Measurements from ENCODE around the gene DNM3.

DNM3 gene

GRCh38 chr1:172450524-172450885, 609.2 kb downstream of the DNM3 start:
- Histone ChIP-seq H3K36me3 (ENCODE audit: control insufficient read depth in 1 of 2, insufficient read depth in 2 of 2, low read length in 2 of 2) (no peaks in the 10 kb centered on the region), H3K9ac (ENCODE audit: low read depth in 1 of 2, low read length in 2 of 2) (peak overlapping the region; percentile 22 to 35), H3K4me1 (ENCODE audit: control insufficient read depth in 1 of 2, insufficient read depth in 2 of 2, low read length in 2 of 2) (peaks cover 25 to 34% of the 10 kb centered on the region in 2 donors), H3K27ac (ENCODE audit: low read depth, low read length) (peak overlapping the region; percentile 46), H3K9me3 (ENCODE audit: control insufficient read depth in 1 of 2, low read length in 2 of 2) (no peaks in the 10 kb centered on the region), H3K27me3 (ENCODE audit: control insufficient read depth in 1 of 2, insufficient read depth in 2 of 2, low read length in 2 of 2) (no peaks in the 10 kb centered on the region), H3K4me3 (ENCODE audit: low read depth in 1 of 2, low read length in 2 of 2) (peak overlapping the region; percentile 51 to 56)

- Histone ChIP-seq H3K4me3 (ENCODE audit: low read depth in 1 of 2, low read length in 2 of 2) (peak overlapping the region; percentile 9 to 51), H3K9ac (ENCODE audit: low read depth in 1 of 2, low read length in 2 of 2) (peak overlapping the region in 1 of 2 donors; percentile 35), H3K9me3 (ENCODE audit: control insufficient read depth in 1 of 2, low read length in 2 of 2) (no peaks in the 10 kb centered on the region), H3K36me3 (ENCODE audit: control insufficient read depth in 1 of 2, insufficient read depth in 2 of 2, low read length in 2 of 2) (no peaks in the 10 kb centered on the region), H3K4me1 (ENCODE audit: control insufficient read depth in 1 of 2, insufficient read depth in 2 of 2, low read length in 2 of 2) (peaks cover 30 to 37% of the 10 kb centered on the region in 2 donors), H3K27me3 (ENCODE audit: control insufficient read depth in 1 of 2, insufficient read depth in 2 of 2, low read length in 2 of 2) (no peaks in the 10 kb centered on the region), H3K27ac (ENCODE audit: low read depth, low read length) (no peak overlapping the region)
These were observed 609.7 kb downstream of the DNM3 start for GRCh38 chr1:172451002-172451443.

GRCh38 chr1:172452536-172453152, 611.3 kb downstream of the DNM3 start:
- Histone ChIP-seq H3K9me3 (ENCODE audit: control insufficient read depth in 1 of 2, low read length in 2 of 2) (no peaks in the 10 kb centered on the region), H3K27ac (ENCODE audit: low read depth, low read length) (no peak overlapping the region), H3K27me3 (ENCODE audit: control insufficient read depth in 1 of 2, insufficient read depth in 2 of 2, low read length in 2 of 2) (no peaks in the 10 kb centered on the region), H3K4me3 (ENCODE audit: low read depth in 1 of 2, low read length in 2 of 2) (no peak overlapping the region), H3K9ac (ENCODE audit: low read depth in 1 of 2, low read length in 2 of 2) (no peak overlapping the region), H3K36me3 (ENCODE audit: control insufficient read depth in 1 of 2, insufficient read depth in 2 of 2, low read length in 2 of 2) (no peaks in the 10 kb centered on the region), H3K4me1 (ENCODE audit: control insufficient read depth in 1 of 2, insufficient read depth in 2 of 2, low read length in 2 of 2) (peaks cover 34 to 37% of the 10 kb centered on the region in 2 donors)

- H3K36me3 ChIP-seq (ENCODE audit: control insufficient read depth in 1 of 2, insufficient read depth in 2 of 2, low read length in 2 of 2): no peaks in the 10 kb centered on the region
- H3K4me1 ChIP-seq (ENCODE audit: control insufficient read depth in 1 of 2, insufficient read depth in 2 of 2, low read length in 2 of 2): peaks cover 34 to 37% of the 10 kb centered on the region in 2 donors
- H3K9me3 ChIP-seq (ENCODE audit: control insufficient read depth in 1 of 2, low read length in 2 of 2): no peaks in the 10 kb centered on the region
- H3K27me3 ChIP-seq (ENCODE audit: control insufficient read depth in 1 of 2, insufficient read depth in 2 of 2, low read length in 2 of 2): no peaks in the 10 kb centered on the region
- no peak overlapping the region for H3K4me3 ChIP-seq (ENCODE audit: low read depth in 1 of 2, low read length in 2 of 2)
- H3K9ac ChIP-seq (ENCODE audit: low read depth in 1 of 2, low read length in 2 of 2): no peak overlapping the region
- H3K27ac ChIP-seq (ENCODE audit: low read depth, low read length): no peak overlapping the region
These were observed 611.9 kb downstream of the DNM3 start for GRCh38 chr1:172453153-172453545.

GRCh38 chr1:172453607-172454006, 612.3 kb downstream of the DNM3 start:
- H3K27ac ChIP-seq (ENCODE audit: low read depth, low read length): no peak overlapping the region
- no peak overlapping the region for H3K9ac ChIP-seq (ENCODE audit: low read depth in 1 of 2, low read length in 2 of 2)
- no peak overlapping the region for H3K4me3 ChIP-seq (ENCODE audit: low read depth in 1 of 2, low read length in 2 of 2)
- H3K36me3 ChIP-seq (ENCODE audit: control insufficient read depth in 1 of 2, insufficient read depth in 2 of 2, low read length in 2 of 2): no peaks in the 10 kb centered on the region
- H3K9me3 ChIP-seq (ENCODE audit: control insufficient read depth in 1 of 2, low read length in 2 of 2): no peaks in the 10 kb centered on the region
- peaks cover 34 to 37% of the 10 kb centered on the region in 2 donors for H3K4me1 ChIP-seq (ENCODE audit: control insufficient read depth in 1 of 2, insufficient read depth in 2 of 2, low read length in 2 of 2)
- H3K27me3 ChIP-seq (ENCODE audit: control insufficient read depth in 1 of 2, insufficient read depth in 2 of 2, low read length in 2 of 2): no peaks in the 10 kb centered on the region

GRCh38 chr1:172455451-172455850, 614.2 kb downstream of the DNM3 start:
- no peak overlapping the region for H3K27ac ChIP-seq (ENCODE audit: low read depth, low read length)

GRCh38 chr1:172456344-172456769, 615.1 kb downstream of the DNM3 start:
- peaks cover 9 to 14% of the 10 kb centered on the region in 2 donors for H3K4me1 ChIP-seq (ENCODE audit: control insufficient read depth in 1 of 2, insufficient read depth in 2 of 2, low read length in 2 of 2)

More at GRCh38 chr1:172455451-172455850, 614.2 kb downstream of the DNM3 start:
- Histone ChIP-seq H3K4me3 (ENCODE audit: low read depth in 1 of 2, low read length in 2 of 2) (no peak overlapping the region), H3K36me3 (ENCODE audit: control insufficient read depth in 1 of 2, insufficient read depth in 2 of 2, low read length in 2 of 2) (no peaks in the 10 kb centered on the region), H3K4me1 (ENCODE audit: control insufficient read depth in 1 of 2, insufficient read depth in 2 of 2, low read length in 2 of 2) (peaks cover 18 to 19% of the 10 kb centered on the region in 2 donors), H3K9me3 (ENCODE audit: control insufficient read depth in 1 of 2, low read length in 2 of 2) (no peaks in the 10 kb centered on the region), H3K9ac (ENCODE audit: low read depth in 1 of 2, low read length in 2 of 2) (no peak overlapping the region), H3K27me3 (ENCODE audit: control insufficient read depth in 1 of 2, insufficient read depth in 2 of 2, low read length in 2 of 2) (no peaks in the 10 kb centered on the region)

GRCh38 chr1:172457479-172458130, 616.3 kb downstream of the DNM3 start:
- Histone ChIP-seq H3K9me3 (ENCODE audit: control insufficient read depth in 1 of 2, low read length in 2 of 2) (no peaks in the 10 kb centered on the region), H3K9ac (ENCODE audit: low read depth in 1 of 2, low read length in 2 of 2) (no peak overlapping the region), H3K36me3 (ENCODE audit: control insufficient read depth in 1 of 2, insufficient read depth in 2 of 2, low read length in 2 of 2) (no peaks in the 10 kb centered on the region), H3K4me3 (ENCODE audit: low read depth in 1 of 2, low read length in 2 of 2) (no peak overlapping the region), H3K27me3 (ENCODE audit: control insufficient read depth in 1 of 2, insufficient read depth in 2 of 2, low read length in 2 of 2) (no peaks in the 10 kb centered on the region), H3K4me1 (ENCODE audit: control insufficient read depth in 1 of 2, insufficient read depth in 2 of 2, low read length in 2 of 2) (peaks cover 8 to 14% of the 10 kb centered on the region in 2 donors), H3K27ac (ENCODE audit: low read depth, low read length) (no peak overlapping the region)

More at GRCh38 chr1:172456344-172456769, 615.1 kb downstream of the DNM3 start:
- Histone ChIP-seq H3K4me3 (ENCODE audit: low read depth in 1 of 2, low read length in 2 of 2) (no peak overlapping the region), H3K27me3 (ENCODE audit: control insufficient read depth in 1 of 2, insufficient read depth in 2 of 2, low read length in 2 of 2) (no peaks in the 10 kb centered on the region), H3K36me3 (ENCODE audit: control insufficient read depth in 1 of 2, insufficient read depth in 2 of 2, low read length in 2 of 2) (no peaks in the 10 kb centered on the region), H3K27ac (ENCODE audit: low read depth, low read length) (no peak overlapping the region), H3K9ac (ENCODE audit: low read depth in 1 of 2, low read length in 2 of 2) (no peak overlapping the region), H3K9me3 (ENCODE audit: control insufficient read depth in 1 of 2, low read length in 2 of 2) (no peaks in the 10 kb centered on the region)

- Histone ChIP-seq H3K9ac (ENCODE audit: low read depth in 1 of 2, low read length in 2 of 2) (no peak overlapping the region), H3K4me3 (ENCODE audit: low read depth in 1 of 2, low read length in 2 of 2) (no peak overlapping the region), H3K4me1 (ENCODE audit: control insufficient read depth in 1 of 2, insufficient read depth in 2 of 2, low read length in 2 of 2) (peaks cover 5 to 8% of the 10 kb centered on the region in 2 donors), H3K36me3 (ENCODE audit: control insufficient read depth in 1 of 2, insufficient read depth in 2 of 2, low read length in 2 of 2) (no peaks in the 10 kb centered on the region), H3K9me3 (ENCODE audit: control insufficient read depth in 1 of 2, low read length in 2 of 2) (no peaks in the 10 kb centered on the region), H3K27ac (ENCODE audit: low read depth, low read length) (no peak overlapping the region), H3K27me3 (ENCODE audit: control insufficient read depth in 1 of 2, insufficient read depth in 2 of 2, low read length in 2 of 2) (no peaks in the 10 kb centered on the region)
These were observed 618.9 kb downstream of the DNM3 start for GRCh38 chr1:172460177-172460576.

GRCh38 chr1:172460887-172461315, 619.6 kb downstream of the DNM3 start:
- H3K27ac ChIP-seq (ENCODE audit: low read depth, low read length): no peak overlapping the region
- H3K9ac ChIP-seq (ENCODE audit: low read depth in 1 of 2, low read length in 2 of 2): no peak overlapping the region
- H3K9me3 ChIP-seq (ENCODE audit: control insufficient read depth in 1 of 2, low read length in 2 of 2): no peaks in the 10 kb centered on the region

More at GRCh38 chr1:172460887-172461315, 619.6 kb downstream of the DNM3 start:
- Histone ChIP-seq H3K27me3 (ENCODE audit: control insufficient read depth in 1 of 2, insufficient read depth in 2 of 2, low read length in 2 of 2) (no peaks in the 10 kb centered on the region), H3K36me3 (ENCODE audit: control insufficient read depth in 1 of 2, insufficient read depth in 2 of 2, low read length in 2 of 2) (no peaks in the 10 kb centered on the region), H3K4me1 (ENCODE audit: control insufficient read depth in 1 of 2, insufficient read depth in 2 of 2, low read length in 2 of 2) (peaks cover 0 to 5% of the 10 kb centered on the region in 2 donors), H3K4me3 (ENCODE audit: low read depth in 1 of 2, low read length in 2 of 2) (no peak overlapping the region)
